Stromal cell of bone marrow (primary cell): ENCODE results near the gene XPR1.
"Not testable (repeated sequence)": the region's sequence is repeated elsewhere in the genome, so short reads cannot be mapped to it uniquely, and the experiment has no call there.

Source experiments
- DNase-seq: peaks from one replicate; pipeline ENCODE4 v3.0.0-alpha.2; 2012; ENCODE audit warnings: low read depth

Gene XPR1

GRCh38 chr1:180841415-180841814, 209.6 kb downstream of the XPR1 start:
- DNase-seq, result no peak

DNA sequence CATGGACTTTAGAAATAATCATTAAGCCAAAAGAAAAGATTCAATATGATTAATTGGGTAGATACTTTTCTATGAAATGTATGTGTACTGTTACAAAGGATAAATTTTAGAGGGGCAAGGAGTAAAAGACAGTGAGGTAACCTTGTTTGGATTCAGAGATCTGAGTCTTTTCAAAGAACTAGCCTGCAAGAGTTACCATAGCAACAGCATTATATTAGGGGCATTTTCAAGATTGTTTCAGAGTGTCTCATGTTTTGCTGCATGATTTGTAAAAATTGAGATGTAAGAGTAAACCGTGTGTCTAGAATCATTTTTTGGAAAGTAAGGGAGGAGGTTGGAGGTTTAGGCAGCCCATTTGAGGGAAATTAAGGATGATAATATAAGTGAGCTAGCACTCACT, 210.2 kb downstream of the XPR1 start:
- DNase-seq, result peak; percentile 71

GRCh38 chr1:180842491-180843275, 210.9 kb downstream of the XPR1 start:
- no peak for DNase-seq

- DNase-seq, result no peak
These were observed 213.5 kb downstream of the XPR1 start for GRCh38 chr1:180845352-180845751.

GRCh38 chr1:180848191-180848590, 216.4 kb downstream of the XPR1 start:
- no peak for DNase-seq

DNA sequence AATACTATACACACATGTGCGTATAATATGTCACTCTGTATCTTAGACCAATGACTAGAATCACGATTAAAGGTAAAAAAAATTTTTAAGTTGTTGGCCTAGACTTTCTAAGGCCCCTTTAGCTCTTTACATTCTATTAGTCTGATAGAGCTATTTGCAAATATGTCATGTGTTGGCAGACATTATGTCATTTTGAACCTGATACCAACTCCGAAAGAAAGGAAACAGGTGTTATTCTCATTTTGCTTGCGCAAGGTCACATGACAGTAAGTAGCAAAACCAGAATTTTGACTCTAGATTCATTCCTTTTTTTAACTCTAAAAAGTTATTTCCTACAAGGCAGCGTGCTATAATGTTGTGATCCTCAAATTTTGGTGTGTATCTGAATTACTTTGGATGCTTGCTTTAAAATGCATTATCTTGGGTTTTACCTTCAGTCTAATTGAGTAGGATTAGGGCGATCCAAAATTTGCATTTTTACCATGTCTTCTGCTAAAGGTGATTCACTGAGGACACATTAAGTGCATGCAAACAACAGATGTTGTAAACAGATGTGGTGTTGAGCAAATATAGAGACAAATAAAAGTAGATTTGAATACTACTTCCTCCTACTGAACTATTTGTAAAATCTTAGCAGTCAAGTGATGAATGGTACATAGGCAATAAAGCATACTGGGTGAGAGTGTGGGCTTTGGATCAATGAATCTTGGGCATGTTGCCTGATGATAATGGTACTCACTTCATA, 217.4 kb downstream of the XPR1 start:
- no peak for DNase-seq

DNA sequence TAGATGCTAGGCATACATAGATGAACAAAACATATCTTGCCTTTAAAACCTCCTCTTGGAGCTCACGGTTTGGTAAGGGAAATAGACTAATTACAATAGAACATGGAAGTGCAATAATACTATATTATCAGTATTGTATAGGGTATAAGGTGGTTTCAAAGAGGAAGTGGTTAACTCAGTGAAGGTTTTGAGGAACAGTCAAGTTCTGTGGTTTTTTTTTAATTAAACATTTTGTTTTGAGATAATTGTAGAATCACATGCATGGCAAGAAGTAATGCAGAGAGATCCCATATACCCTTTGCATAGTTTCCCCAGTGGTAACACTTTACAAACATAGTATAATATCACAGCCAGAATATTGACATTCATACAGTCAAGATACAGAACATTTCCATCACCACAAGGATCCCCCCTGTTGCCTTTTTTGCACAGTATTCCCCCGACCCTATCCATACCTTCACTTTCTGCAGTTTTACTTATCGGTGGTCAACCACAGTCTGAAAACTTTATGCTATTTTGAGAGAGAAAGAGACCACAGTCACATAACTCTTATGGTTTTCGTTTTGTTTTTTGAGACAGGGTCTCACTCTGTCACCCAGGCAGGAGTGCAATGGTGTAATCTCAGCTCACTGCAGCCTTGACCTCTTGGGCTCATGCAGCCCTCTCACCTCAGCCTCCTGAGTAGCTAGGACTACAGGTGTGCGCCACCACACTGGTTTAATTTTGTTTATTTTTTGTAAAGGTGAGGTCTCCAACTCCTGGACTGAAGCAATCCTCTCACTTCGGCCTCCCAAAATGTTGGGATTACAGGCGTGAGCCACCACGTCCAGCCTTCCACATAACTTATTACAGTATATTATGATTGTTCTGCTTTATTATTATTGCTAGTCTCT, 220.4 kb downstream of the XPR1 start:
- no peak for DNase-seq

DNA sequence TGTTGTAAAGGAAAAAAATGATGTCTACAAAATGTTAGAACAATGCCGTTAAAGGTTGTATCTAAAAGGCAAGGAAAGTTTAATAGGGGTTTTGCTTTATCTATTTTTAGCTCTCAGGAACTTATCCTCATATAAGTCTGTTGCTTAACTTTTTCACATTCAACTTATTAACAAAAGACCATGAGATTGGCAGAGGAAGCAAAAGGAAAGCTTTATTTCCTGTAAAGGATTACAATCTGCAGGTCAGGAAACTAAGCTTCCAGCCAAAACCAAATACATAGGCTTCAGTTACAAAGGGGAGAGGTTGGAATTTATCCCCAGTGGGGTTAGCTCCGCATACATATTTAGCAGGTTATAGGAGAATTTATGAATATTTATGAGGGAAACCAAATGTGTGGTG, 222.2 kb downstream of the XPR1 start:
- no peak for DNase-seq

DNA sequence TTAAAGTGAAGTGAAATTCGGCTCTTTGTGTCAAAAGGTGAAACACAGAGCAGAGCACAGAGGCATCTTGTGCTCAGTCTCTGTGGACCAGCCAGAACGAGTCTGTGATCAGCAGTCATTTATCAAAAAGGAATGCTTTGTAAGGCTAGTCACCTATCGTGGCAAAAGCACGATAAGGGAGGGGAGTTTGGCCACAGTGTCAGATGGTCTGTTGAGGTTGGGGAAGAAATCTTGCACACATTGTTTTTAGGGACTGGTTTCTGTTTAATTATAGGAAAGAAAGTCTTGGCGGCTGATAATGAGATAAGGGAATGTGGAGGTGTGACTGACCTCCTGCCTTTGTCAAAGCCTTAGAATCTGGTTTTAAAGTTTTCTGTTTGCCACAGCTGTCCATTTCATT, 222.6 kb downstream of the XPR1 start:
- no peak for DNase-seq

GRCh38 chr1:180857947-180858725, 226.3 kb downstream of the XPR1 start:
- not testable (repeated sequence) for DNase-seq

DNA sequence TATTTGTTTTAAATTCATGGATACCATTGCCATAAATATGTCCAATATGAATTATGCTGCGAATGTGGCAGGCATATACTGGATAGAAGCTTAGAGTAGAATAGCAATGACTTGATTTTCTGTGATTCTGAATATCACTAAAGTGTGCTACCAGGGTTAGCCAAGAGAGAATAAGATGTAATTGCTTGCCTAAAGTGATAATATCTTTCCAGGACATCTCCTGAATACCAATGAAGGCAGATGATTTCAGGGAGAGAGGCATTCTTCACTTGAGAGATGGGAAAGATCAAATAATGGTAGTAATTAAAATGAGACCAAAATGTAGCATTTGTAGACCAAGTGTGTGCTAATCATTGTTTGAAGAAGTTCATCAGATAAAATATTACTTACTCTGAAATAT, 227.5 kb downstream of the XPR1 start:
- DNase-seq, result no peak

DNA sequence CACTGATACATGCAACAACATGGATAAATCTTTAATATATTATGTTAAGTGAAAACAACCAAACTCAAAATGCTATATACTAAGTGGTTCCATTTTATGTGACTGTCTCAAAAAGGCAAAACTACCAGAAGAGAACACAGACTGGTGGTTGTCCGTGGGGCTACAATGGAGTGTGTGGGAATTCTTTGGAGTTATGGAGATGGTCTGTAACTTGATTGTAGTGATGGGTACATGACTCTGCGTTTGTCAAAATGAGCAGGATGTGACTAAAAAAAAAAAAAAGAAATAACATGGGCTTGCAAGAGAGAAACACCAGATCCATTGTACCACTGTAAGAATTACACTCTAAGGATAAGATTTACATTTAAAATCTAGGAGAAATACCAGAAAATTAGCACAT, 228.7 kb downstream of the XPR1 start:
- DNase-seq, result no peak

GRCh38 chr1:180862305-180862704, 230.5 kb downstream of the XPR1 start:
- no peak for DNase-seq

- DNase-seq, result peak; percentile 36
These were observed 231.4 kb downstream of the XPR1 start for GRCh38 chr1:180863158-180863775.

DNA sequence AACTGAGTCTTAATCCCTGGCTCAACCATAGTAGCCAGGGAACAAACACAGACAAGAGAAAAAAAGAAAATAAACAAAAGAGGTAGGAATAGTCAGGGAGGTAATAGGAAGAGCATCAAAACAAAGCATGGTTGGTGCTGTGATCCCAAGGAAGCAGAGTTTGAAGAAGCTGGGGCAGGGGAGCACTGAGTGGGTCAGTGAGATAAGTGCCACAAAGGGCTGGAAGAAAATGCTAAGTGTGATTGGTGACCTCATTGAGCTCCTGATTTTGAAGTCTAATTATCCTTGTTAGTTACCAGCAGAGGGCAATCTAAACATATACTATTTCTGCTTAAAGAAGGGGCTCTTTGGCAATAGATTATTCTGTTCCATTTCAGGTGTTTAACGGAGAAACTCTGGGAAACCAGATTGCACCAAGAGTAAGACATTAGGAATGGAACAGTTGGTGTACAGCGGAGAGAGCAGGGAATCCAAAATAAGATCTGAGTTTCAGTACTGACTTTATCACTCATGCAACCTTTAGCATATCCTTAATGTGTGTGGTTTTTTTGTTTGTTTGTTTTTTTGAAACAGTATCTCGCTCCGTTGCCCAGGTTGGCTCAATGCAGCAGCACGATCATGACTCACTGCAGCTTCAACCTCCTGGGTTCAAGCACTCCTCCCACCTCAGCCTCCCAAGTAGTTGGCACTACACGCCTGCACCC, 250.1 kb downstream of the XPR1 start:
- DNase-seq, result peak; percentile 18

- DNase-seq, result no peak
These were observed 252.9 kb downstream of the XPR1 start for GRCh38 chr1:180884588-180885300.

- no peak for DNase-seq
These were observed 254.5 kb downstream of the XPR1 start for GRCh38 chr1:180886338-180886737.

DNA sequence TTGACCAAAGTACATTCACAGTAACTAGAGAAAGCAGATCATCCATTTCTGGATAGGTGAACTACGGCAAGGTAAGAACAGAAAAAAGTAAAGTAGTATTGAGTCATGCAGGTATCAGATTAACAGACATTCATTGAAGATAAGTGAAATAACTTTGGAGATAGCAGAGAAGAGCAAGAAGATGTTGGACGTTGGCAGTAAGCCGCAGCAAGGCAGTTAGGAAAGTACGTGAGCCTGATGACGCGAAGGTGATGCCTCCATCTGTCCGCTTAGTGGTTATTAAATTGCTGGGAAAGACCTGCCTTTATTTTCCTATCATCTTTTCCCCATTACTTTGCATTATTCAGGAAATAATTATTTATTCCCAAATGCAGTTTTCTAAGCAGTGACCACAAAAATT, 256.0 kb downstream of the XPR1 start:
- no peak for DNase-seq

DNA sequence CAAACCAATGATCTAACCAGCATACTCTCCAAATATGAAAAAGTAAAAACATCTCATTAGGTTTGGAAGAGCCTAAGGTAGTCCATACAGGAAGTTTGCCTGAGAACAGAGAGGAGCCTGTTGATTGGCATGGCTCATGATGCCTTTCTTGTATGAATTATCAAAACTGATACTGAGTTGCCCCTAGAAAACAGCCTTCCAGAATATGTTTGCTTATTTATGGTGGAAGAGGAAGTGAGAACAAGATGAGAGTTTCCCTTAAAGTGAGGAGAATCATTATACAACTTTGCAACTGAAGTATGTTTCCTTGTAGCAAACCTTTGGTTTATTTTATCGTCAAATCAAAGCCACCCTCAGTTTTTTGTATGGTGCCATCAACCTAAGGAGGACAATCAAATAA, 257.0 kb downstream of the XPR1 start:
- no peak for DNase-seq

- no peak for DNase-seq
These were observed 257.5 kb downstream of the XPR1 start for GRCh38 chr1:180889325-180889724.
